ENCODE measurements around the gene LGR6.
"Not testable (repeated sequence)": the region's sequence is repeated elsewhere in the genome, so short reads cannot be mapped to it uniquely, and the experiment has no call there.

Gene LGR6

GRCh38 chr1:202242080-202242419 is 48.5 kb downstream of the LGR6 start:
- no peak for DNase-seq

- no peak for DNase-seq
Measured at GRCh38 chr1:202243006-202243405, 49.4 kb downstream of the LGR6 start.

- no peak for DNase-seq
Measured at GRCh38 chr1:202244841-202245261, 51.3 kb downstream of the LGR6 start.

GRCh38 chr1:202245391-202245790 is 51.8 kb downstream of the LGR6 start:
- DNase-seq: no peak

GRCh38 chr1:202247104-202247503 is 53.5 kb downstream of the LGR6 start:
- DNase-seq: no peak

GRCh38 chr1:202247837-202248795 is 54.5 kb downstream of the LGR6 start:
- no peak for DNase-seq

GRCh38 chr1:202248861-202249260 is 55.3 kb downstream of the LGR6 start:
- DNase-seq: no peak

- DNase-seq: no peak
Measured at GRCh38 chr1:202249436-202249835, 55.8 kb downstream of the LGR6 start.

GRCh38 chr1:202249846-202250245 is 56.2 kb downstream of the LGR6 start:
- peak; percentile 23 for DNase-seq

GRCh38 chr1:202250982-202251381 is 57.4 kb downstream of the LGR6 start:
- no peak for DNase-seq

GRCh38 chr1:202251424-202252256 is 58.0 kb downstream of the LGR6 start:
- DNase-seq: peak; percentile 18

- DNase-seq: no peak
Measured at GRCh38 chr1:202252271-202252670, 58.7 kb downstream of the LGR6 start.

GRCh38 chr1:202254454-202255252 is 61.1 kb downstream of the LGR6 start:
- peak; percentile 70 for DNase-seq

- DNase-seq: no peak
Measured at GRCh38 chr1:202255343-202255742, 61.7 kb downstream of the LGR6 start.

- DNase-seq: no peak
Measured at GRCh38 chr1:202259705-202260104, 66.1 kb downstream of the LGR6 start.

- not testable (repeated sequence) for DNase-seq
Measured at GRCh38 chr1:202261209-202261958, 67.8 kb downstream of the LGR6 start.

GRCh38 chr1:202263628-202264027 is 70.0 kb downstream of the LGR6 start:
- DNase-seq: no peak

- DNase-seq: peak; percentile 41
Measured at GRCh38 chr1:202264300-202264699, 70.7 kb downstream of the LGR6 start.

GRCh38 chr1:202264726-202265125 is 71.1 kb downstream of the LGR6 start:
- no peak for DNase-seq

GRCh38 chr1:202266061-202266765 is 72.6 kb downstream of the LGR6 start:
- DNase-seq: no peak

GRCh38 chr1:202268032-202268431 is 74.4 kb downstream of the LGR6 start:
- no peak for DNase-seq

- no peak for DNase-seq
Measured at GRCh38 chr1:202268817-202269216, 75.2 kb downstream of the LGR6 start.

Data from hematopoietic multipotent progenitor cell treated with erythropoietin and hydrocortisone succinate and interleukin-3 and kit ligand, for 4 days (in vitro differentiated cells).